VCaP (cell line): ENCODE results near the gene ASB18.

Experiments
- H3K27ac ChIP-seq: fragments of 450-650 bp; 2 replicates; pipeline ENCODE4 v1.5.1; 2017
- TF ChIP-seq, protein P1 (sequence below): fragments of 450-650 bp; conservative IDR thresholded peaks from 2 replicates; pipeline ENCODE4 v1.5.1; 2017; ENCODE audit warnings: mild to moderate bottlenecking, moderate library complexity

Gene ASB18

DNA sequence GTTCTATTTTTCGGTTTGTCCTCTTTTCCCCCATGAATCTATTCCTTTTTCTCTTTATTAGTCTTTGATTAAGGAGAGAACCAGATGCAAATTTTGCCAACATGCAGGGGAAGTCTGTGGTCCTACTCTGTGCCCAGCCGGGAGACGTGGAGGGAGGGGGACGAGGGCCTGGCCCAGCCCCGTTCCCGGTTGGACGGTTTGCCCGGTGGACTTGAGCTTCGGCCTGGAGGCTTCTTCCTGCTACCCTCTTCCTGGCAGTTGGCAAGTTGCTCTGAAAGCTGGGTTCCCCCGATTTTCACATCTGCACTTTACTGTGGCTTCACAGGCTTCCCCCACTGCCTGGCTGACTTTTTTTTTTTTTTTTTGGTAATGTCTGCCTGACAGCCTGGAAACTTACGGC, 56.7 kb downstream of the ASB18 start:
- no peak overlapping the region for H3K27ac ChIP-seq
- TF ChIP-seq, protein P1, sequence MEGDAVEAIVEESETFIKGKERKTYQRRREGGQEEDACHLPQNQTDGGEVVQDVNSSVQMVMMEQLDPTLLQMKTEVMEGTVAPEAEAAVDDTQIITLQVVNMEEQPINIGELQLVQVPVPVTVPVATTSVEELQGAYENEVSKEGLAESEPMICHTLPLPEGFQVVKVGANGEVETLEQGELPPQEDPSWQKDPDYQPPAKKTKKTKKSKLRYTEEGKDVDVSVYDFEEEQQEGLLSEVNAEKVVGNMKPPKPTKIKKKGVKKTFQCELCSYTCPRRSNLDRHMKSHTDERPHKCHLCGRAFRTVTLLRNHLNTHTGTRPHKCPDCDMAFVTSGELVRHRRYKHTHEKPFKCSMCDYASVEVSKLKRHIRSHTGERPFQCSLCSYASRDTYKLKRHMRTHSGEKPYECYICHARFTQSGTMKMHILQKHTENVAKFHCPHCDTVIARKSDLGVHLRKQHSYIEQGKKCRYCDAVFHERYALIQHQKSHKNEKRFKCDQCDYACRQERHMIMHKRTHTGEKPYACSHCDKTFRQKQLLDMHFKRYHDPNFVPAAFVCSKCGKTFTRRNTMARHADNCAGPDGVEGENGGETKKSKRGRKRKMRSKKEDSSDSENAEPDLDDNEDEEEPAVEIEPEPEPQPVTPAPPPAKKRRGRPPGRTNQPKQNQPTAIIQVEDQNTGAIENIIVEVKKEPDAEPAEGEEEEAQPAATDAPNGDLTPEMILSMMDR, result no peak

DNA sequence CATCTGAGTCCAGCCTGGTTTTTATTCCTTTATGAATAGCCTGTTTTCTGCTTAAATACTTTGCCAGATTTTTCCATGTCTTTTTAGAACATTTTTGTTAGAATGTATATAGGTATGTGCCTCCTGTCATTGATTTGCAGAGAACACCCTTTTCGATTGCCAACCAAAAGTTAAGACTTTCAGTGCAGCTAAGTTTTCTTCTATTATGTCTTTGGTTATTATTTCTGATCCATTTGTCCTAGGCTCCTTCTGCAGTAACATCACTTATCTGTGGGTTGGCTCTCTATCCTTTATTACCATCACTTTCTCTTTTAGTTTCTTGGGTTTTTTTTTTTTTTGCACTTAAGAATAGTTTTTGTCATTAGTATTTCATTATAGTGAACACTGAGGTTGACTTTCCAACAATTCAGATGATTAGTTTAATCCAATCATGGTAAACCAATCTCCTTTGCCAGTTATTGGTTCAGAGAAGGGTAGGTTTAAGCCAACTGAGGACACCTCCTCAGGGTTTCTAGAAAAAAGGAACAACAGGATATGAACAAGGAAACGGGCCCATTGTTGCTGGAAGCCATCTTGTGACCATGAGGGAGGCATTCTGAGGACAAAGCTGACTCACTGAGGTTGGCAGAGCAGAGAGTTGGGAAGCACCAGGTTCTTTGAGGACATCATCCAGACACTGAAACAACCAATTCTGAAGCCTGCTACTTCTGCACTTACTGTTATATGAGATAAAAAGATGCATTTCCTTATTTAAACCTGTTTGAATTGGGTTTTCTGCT, 58.1 kb downstream of the ASB18 start:
- TF ChIP-seq, protein P1, result no peak

GRCh38 chr2:236204953-236205352, 59.3 kb downstream of the ASB18 start:
- no peak overlapping the region for H3K27ac ChIP-seq
- TF ChIP-seq, protein P1, result no peak

More for the DNA sequence above, 58.1 kb downstream of the ASB18 start:
- no peak overlapping the region for H3K27ac ChIP-seq

- H3K27ac ChIP-seq, result no peak overlapping the region
- TF ChIP-seq, protein P1, result no peak
Observed at GRCh38 chr2:236200378-236200777, 63.8 kb downstream of the ASB18 start.

- no peak overlapping the region for H3K27ac ChIP-seq
- TF ChIP-seq, protein P1, result no peak
Observed at GRCh38 chr2:236196366-236196765, 67.8 kb downstream of the ASB18 start.

GRCh38 chr2:236195726-236196125, 68.5 kb downstream of the ASB18 start:
- TF ChIP-seq, protein P1, result no peak
- no peak overlapping the region for H3K27ac ChIP-seq

DNA sequence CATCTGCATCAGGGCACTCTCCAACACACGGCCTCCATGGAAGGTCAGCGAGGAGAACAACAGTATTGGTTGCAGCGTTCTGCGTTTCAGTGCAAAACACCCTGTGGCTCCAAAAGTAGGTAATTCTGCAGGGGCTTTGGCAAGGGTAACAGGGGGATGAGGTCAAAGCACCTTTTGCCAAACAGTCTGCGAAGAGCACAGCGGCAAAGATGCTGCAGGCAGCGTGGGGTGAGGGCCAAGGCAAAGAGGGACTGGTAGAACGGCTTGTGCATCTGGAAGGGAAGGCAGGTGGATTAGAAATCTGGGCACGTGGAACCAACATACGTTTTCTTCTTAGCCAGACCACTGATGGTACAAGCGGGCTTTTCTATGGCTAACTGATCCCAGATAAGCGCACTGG, 69.4 kb downstream of the ASB18 start:
- TF ChIP-seq, protein P1, result no peak
- no peak overlapping the region for H3K27ac ChIP-seq
